ENCODE measurements around the gene RPL4. TPM values are rescaled to one million over a fixed set of nuclear protein-coding genes. Genes with fewer than 3 reads are reported as not detected.
"Not testable (repeated sequence)": the region's sequence is repeated elsewhere in the genome, so short reads cannot be mapped to it uniquely, and the experiment has no call there.

RPL4 gene
- total RNA-seq, 2 donors from 2014 or later, result 2,395 to 5,607 TPM

- H3K4me1 ChIP-seq (replicated peaks), result peaks cover 7% of the 10 kb centered on the region
- TF ChIP-seq POLR2A (IDR thresholded peaks at IDR 0.05), result no peak
- H3K4me3 ChIP-seq, result no peak overlapping the region
- H3K36me3 ChIP-seq, result peaks cover 19 to 24% of the 10 kb centered on the region in 2 donors
- no peaks in the 10 kb centered on the region for H3K9me3 ChIP-seq
- no peak overlapping the region for H3K27ac ChIP-seq
- WGBS, result 73% methylated on average over 10 of the region's 10 CpGs
- intact Hi-C loops (cut with DNase I), result loop anchor here (10.0 kb wide), 1 partner anchor 202 kb away; the partner anchor contains the start of gene SMAD6
- no peak for DNase-seq (ENCODE audit: low spot score)
- H3K27me3 ChIP-seq (replicated peaks; ENCODE audit: insufficient read depth), result no peaks in the 10 kb centered on the region
Measured at GRCh38 chr15:66502491-66502890, 2.2 kb downstream of the RPL4 start.

- WGBS, result 89% methylated on average over 7 of the region's 7 CpGs
- H3K36me3 ChIP-seq, result peaks cover 19 to 24% of the 10 kb centered on the region in 2 donors
- H3K27me3 ChIP-seq (replicated peaks; ENCODE audit: insufficient read depth); H3K4me3 ChIP-seq; H3K9me3 ChIP-seq; H3K27ac ChIP-seq; DNase-seq (ENCODE audit: low spot score); H3K4me1 ChIP-seq (replicated peaks): not testable (repeated sequence)
- intact Hi-C loops (cut with DNase I), result loop anchor here (10.0 kb wide), 1 partner anchor 204 kb away; the partner anchor contains the start of gene SMAD6
Measured at GRCh38 chr15:66500346-66500745, 4.3 kb downstream of the RPL4 start.

- peaks cover 19 to 24% of the 10 kb centered on the region in 2 donors for H3K36me3 ChIP-seq
- peak overlapping the region in 1 of 2 donors; percentile 77 for H3K27ac ChIP-seq
- no peaks in the 10 kb centered on the region for H3K27me3 ChIP-seq (replicated peaks; ENCODE audit: insufficient read depth)
- TF ChIP-seq POLR2A (IDR thresholded peaks at IDR 0.05) (no peak), POLR2AphosphoS5 (IDR thresholded peaks at IDR 0.05) (no peak), CTCF (IDR thresholded peaks at IDR 0.05) (peak in 3 of 4 experiments; percentile 36 to 41 (median 36))
- H3K9me3 ChIP-seq, result no peaks in the 10 kb centered on the region
- H3K4me3 ChIP-seq, result no peak overlapping the region
- no peak for DNase-seq (ENCODE audit: low spot score)
- H3K4me1 ChIP-seq (replicated peaks), result peaks cover 5% of the 10 kb centered on the region
- WGBS, result 38% methylated on average over 3 of the region's 3 CpGs
- intact Hi-C loops (cut with DNase I), result no loop called here
Measured at GRCh38 chr15:66498501-66499386, 5.9 kb downstream of the RPL4 start.

- H3K4me3 ChIP-seq, result peak within 1 kb of the TSS; percentile 84 to 88
- intact Hi-C loops (cut with DNase I), result loop anchor here (1.0 kb wide), 1 partner anchor 110 kb away; no protein-coding TSS in a partner anchor
- TF ChIP-seq POLR2A (IDR thresholded peaks at IDR 0.05) (peak; percentile 68), POLR2AphosphoS5 (IDR thresholded peaks at IDR 0.05) (peak; percentile 98), CTCF (IDR thresholded peaks at IDR 0.05) (peak; percentile 98 to 99 (median 99))
- WGBS, result 8% methylated on average over 43 of the region's 43 CpGs
- H3K4me1 ChIP-seq (replicated peaks), result peaks cover 5% of the 10 kb centered on the region
- H3K27ac ChIP-seq, result peak within 1 kb of the TSS; percentile 77 to 81
- no peaks in the 10 kb centered on the region for H3K9me3 ChIP-seq
- DNase-seq (ENCODE audit: low spot score), result peak; percentile 95
- no peaks in the 10 kb centered on the region for H3K27me3 ChIP-seq (replicated peaks; ENCODE audit: insufficient read depth)
- peaks cover 19 to 24% of the 10 kb centered on the region in 2 donors for H3K36me3 ChIP-seq
Measured at GRCh38 chr15:66497502-66498455, 6.9 kb downstream of the RPL4 start, which contains the start of gene SNAPC5. Gene SNAPC5 (minus strand): TSS chr15:66497762. CDS start chr15:66497731, 31 bp downstream.

- TF ChIP-seq POLR2A (IDR thresholded peaks at IDR 0.05) (no peak), CTCF (IDR thresholded peaks at IDR 0.05) (no peak), POLR2AphosphoS5 (IDR thresholded peaks at IDR 0.05) (no peak)
- Histone ChIP-seq H3K27me3 (replicated peaks; ENCODE audit: insufficient read depth) (no peaks in the 10 kb centered on the region), H3K27ac (peak overlapping the region; percentile 77 to 81), H3K4me3 (peak overlapping the region; percentile 84 to 88), H3K36me3 (peaks cover 19 to 24% of the 10 kb centered on the region in 2 donors), H3K9me3 (no peaks in the 10 kb centered on the region), H3K4me1 (replicated peaks) (peaks cover 5% of the 10 kb centered on the region)
- intact Hi-C loops (cut with DNase I), result loop anchor here (1.0 kb wide), 1 partner anchor 110 kb away; no protein-coding TSS in a partner anchor
- no peak for DNase-seq (ENCODE audit: low spot score)
- 17% methylated on average over 17 of the region's 17 CpGs for WGBS
Measured at GRCh38 chr15:66496951-66497501, 7.6 kb downstream of the RPL4 start.
